Raji (cell line): Measurements from ENCODE around the gene TMEM129.

Experiments used
- POLR2A ChIP-seq: IDR thresholded peaks from 2 replicates; pipeline ENCODE4 v1.6.1; 2011; ENCODE audit warnings: low read depth, low read length, control low read depth; ENCODE audit not compliant: insufficient read depth

Gene TMEM129

DNA sequence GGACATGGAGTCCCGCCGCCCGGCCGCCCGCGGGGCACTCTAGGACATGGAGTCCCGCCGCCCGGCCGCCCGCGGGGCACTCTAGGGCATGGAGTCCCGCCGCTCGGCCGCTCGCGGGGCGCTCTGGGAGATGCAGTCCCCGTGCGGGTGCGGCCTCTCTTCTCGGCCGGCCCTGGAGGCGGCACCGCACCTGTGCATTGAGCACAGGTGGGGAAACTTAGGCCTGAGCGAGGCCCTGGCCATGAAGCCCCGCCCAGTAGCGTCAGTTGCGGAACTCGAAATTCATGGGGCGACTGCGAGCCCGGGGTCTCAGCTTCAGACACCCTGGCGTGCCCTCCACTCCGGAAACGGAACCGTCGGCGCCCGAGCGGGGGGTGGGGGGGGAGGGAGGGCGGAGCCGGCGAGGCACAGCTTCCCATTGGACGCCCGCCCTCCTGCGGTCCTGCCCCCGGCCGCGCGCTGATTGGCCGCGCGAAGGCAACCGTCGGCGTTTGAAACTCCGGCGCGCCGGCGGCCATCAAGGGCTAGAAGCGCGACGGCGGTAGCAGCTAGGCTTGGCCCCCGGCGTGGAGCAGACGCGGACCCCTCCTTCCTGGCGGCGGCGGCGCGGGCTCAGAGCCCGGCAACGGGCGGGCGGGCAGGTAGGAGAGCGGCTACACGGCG lies at the start of gene TMEM129, which contains the start of gene TACC3:
Gene TMEM129, minus strand, starts transcription at position 321 of the 663 bp plus-strand sequence. CDS start 486 bp downstream, outside the sequence.
Gene TACC3, plus strand, starts transcription at position 519 of the 663 bp plus-strand sequence. CDS start 1,901 bp downstream, outside the sequence.
- TF ChIP-seq POLR2A, result peak; percentile 57

DNA sequence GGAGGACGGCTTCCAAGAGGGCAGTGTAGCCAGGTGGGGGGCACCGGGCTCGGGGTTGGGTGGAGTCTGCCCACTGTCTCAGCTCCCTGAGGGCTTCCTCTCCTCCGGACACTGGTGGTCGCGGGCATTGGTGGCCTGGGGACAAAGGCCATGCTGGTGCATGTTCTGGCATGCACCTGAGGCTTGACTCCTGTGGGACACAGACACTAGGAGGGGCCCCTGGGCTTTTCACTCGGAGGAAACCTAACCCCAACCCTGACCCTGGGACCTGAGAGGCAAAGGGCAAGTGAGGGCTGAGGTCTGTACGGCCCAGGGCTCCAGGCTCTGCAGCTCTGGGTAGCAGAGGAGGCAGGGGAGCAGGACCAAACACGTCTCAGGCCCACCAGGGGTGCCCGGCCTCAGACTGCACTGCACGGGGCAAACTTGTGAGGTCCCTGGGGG lies 49.7 kb upstream of the TMEM129 start:
- TF ChIP-seq POLR2A, result no peak

DNA sequence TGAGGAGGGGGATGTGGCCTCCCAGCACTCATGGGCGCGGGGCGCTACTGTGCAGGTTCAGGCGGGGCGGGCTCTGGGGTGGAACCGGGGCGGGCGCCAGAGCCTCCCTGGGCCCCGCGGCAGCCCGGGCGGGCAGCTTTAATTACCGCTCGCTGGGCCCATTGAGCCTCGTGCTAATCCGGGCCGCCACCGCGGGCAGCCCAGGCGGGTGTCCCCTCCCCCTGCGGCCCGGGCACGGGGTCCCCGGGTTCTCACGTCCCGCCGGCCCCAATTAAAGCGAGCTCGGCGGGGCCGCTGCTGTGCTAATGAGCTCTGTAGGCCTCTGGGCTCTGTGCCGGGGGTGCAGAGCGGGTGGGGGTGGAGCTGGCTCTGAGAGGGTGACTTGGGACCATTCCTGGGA lies 49.1 kb upstream of the TMEM129 start:
- no peak for TF ChIP-seq POLR2A

- no peak for TF ChIP-seq POLR2A
Observed at GRCh38 chr4:1769692-1770091, 48.6 kb upstream of the TMEM129 start.

DNA sequence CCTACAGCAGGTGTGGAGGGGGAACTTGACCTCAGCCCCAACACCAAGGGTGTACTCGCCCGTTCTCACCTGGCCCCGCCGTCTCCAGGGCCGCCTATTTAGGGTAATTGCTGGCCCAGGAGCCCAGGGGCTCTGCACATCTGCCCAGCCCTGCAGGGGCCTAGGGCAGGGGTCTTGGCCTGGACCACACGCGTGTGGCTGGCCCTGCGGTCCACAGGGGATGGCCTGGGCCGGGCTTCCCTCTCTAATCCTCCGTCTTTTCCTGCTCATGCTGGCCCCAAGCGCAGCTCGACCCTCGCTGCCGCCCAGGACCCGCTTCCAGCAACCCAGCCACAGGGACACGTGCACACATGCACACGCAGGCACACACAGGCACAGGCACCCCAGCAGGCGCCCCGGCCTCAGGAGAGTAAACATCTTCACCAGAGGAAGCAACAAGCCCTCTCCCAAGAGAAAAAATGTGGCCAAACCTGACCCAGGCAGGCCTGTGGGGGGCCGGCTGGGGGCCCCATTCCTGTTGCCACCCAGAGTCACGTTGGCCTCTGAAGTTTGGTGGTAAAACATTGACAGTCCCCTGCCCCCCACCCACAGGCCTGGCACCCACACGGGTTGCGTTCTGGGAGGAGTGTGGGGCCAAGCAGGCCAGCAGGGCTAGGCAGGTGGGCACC lies 47.4 kb upstream of the TMEM129 start:
- TF ChIP-seq POLR2A, result no peak

DNA sequence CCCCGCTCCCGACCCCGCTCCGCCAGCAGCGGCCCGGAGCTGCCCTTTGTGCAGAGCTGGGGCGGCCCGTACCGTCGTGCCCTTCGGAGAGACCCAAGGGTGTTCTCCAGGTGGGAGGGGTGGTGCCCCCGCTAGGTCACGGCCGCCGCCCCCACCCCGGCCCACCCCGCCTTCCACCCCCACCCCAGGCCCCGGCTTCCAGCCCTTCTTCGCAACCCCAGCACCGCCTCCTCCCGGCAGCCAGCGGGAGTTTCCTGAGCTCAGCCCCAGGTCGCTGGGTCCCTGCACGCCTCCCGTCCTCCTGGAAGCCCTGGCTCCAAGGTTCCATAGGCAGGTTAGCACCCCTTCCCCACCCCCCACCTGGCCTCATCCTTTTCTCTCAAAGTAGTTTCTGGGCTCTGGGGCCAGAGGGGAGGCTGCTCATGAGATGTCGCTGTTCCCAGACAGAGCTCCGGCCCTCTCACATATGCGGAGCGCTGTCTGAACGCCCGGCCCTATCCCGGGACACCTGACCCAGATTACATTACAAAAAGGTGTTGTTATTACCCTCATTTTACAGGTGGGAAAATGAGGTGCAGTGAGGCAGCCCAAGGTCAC lies 46.7 kb upstream of the TMEM129 start:
- no peak for TF ChIP-seq POLR2A

- no peak for TF ChIP-seq POLR2A
Observed at GRCh38 chr4:1767061-1767769, 46.1 kb upstream of the TMEM129 start.

DNA sequence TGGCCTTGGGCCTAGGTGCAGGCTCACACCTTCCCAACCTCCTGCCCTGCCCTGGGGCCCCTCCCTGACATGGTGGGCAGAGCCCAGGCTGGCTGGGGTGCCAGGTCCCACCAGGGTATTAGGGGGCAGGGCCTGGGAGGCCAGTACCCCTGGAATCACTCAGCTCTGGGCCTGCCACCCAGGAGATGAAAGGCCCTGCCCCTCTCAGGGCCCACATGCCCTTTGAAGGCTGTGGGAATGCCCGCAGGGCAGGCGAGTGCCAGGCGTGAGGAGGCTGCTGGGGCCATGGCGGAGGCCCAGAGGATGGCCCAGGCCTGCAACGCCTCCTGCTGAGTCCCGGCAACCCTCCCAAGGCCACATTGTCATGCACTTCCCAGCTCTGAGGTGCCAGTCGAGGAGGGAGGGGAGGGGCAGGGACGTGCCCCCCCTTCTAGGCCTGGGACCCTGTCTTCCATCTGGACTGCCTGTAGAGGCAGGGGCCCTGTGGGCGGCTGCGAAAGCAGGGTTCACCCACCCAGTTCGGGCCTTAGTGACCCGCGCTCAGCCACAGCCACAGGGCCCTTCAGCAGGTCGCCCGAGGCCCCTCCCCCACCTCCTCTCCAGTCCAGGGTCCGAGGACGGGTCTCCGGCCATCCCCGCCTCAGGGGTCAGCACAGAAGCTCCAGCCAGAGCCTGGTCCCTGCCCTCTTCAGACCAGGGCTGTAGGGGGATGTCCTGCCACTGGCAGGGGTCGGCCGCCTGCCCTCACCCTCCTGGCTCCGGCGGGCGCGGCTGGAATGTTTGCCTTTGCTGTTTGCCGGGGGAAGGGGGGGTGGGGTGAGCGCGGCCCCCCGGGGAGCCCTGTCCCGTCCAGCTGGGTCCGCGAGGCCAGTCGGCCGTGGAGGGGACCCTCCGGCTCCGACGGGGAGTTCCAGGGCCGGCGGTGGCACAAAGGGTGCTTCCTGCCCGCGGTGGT lies 45.3 kb upstream of the TMEM129 start:
- no peak for TF ChIP-seq POLR2A

GRCh38 chr4:1765409-1766072 lies 44.4 kb upstream of the TMEM129 start:
- TF ChIP-seq POLR2A, result no peak

GRCh38 chr4:1764670-1765069 lies 43.5 kb upstream of the TMEM129 start:
- TF ChIP-seq POLR2A, result no peak

- TF ChIP-seq POLR2A, result no peak
Observed at GRCh38 chr4:1763550-1764080, 42.5 kb upstream of the TMEM129 start.

- no peak for TF ChIP-seq POLR2A
Observed at GRCh38 chr4:1763070-1763549, 42.0 kb upstream of the TMEM129 start.

DNA sequence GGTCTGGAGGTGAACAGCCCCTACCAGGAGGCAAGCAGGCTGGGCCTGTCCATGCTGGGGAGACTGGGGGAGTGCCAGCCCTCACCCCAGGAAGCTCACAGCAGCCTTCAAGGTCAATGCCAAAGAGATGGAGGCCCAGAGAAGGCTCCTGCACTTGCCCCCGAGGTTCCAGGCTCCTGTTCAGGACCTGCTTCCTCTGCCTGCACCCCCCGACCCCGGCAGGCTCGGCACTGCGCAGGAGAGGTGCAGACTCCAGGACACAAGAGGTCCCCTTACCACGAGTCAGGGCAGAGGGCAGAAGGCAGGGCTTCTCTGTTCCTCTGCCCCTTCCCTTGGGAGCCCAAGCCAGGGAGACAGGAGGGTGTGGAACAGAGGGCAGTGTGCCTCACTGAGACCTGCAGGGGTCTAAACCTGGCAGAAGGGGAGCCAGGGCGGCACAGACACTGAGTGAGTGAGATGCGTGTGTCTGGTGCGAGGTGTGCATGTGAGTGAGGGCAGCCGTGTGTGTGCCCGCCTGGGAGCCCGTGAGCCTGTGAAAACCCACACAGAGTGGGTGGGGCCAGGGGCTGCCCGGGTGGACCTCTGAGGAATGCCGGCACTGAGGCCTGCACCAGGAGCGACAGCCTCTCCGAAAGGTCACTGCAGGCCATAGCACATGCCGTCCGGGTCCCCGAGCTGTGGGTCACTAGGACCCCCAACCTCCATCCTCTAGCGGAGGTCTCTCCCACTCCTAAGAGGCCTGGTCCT lies 41.3 kb upstream of the TMEM129 start:
- no peak for TF ChIP-seq POLR2A
